Endothelial cell of umbilical vein (primary cell): ENCODE data around the gene SLC22A4. TPM values are rescaled to one million over a fixed set of nuclear protein-coding genes. Genes with fewer than 3 reads are reported as not detected.

Experiments
- BruUV-seq: library from RNA; stranded (reverse); fragments of 400-500 nt; replicated peaks from 2 replicates; lab custom pipeline; 2021; lab: Mats Ljungman, UMichigan
- CTCF ChIA-PET: fragments of 300-600, 350-600 bp; sonication (Branson Sonifier 250); formaldehyde crosslinking; loops from one replicate; lab custom pipeline; 2021; ENCODE audit warnings: antibody characterized with exemption, inconsistent platforms; lab: Charles Lee
- POLR2A ChIA-PET: fragments of 300-600, 350-600 bp; sonication (Branson Sonifier 250); formaldehyde crosslinking; loops from one replicate; lab custom pipeline; 2021; ENCODE audit warnings: antibody characterized with exemption, inconsistent platforms; lab: Charles Lee
- DNase-seq: peaks from one replicate; pipeline ENCODE4 v3.0.0-alpha.2; 2011; ENCODE audit warnings: low read depth, low spot score
- FAIRE-seq: peaks from 2 replicates; lab custom pipeline; 2011; peaks lifted over from hg19 to GRCh38; lab: Jason Lieb, UNC
- H2AFZ ChIP-seq: 2 replicates; pipeline ENCODE4 v1.6.0; 2012; ENCODE audit warnings: low read depth, low read length, control low read depth, inconsistent platforms
- H3K27ac ChIP-seq: 2 replicates; pipeline ENCODE4 v1.5.1; 2011; ENCODE audit warnings: low read depth, mild to moderate bottlenecking, control low read depth, low read length, moderate library complexity; ENCODE audit not compliant: insufficient read depth
- H3K27me3 ChIP-seq, 2 experiments: 2 replicates each; pipeline versions ENCODE4 v1.6.0 to v1.6.1; 2011; ENCODE audit warnings: low read length in 2 of 2, mixed read lengths in 1 of 2; ENCODE audit not compliant: control insufficient read depth in 2 of 2, insufficient read depth in 2 of 2
- H3K36me3 ChIP-seq, 2 experiments: 2 replicates in 1 of 2; 3 replicates in 1 of 2; pipeline ENCODE4 v1.5.1; 2011; ENCODE audit warnings: low read length in 2 of 2, mild to moderate bottlenecking in 1 of 2, moderate library complexity in 1 of 2; ENCODE audit not compliant: control insufficient read depth in 2 of 2, insufficient read depth in 2 of 2; ENCODE audit errors: extremely low read depth in 1 of 2
- H3K4me1 ChIP-seq: 3 replicates; pipeline ENCODE4 v1.5.1; 2011; ENCODE audit warnings: mild to moderate bottlenecking, low read length; ENCODE audit not compliant: control insufficient read depth, insufficient read depth; ENCODE audit errors: extremely low read depth
- H3K4me2 ChIP-seq: 2 replicates; pipeline ENCODE4 v1.6.1; 2011; ENCODE audit warnings: low read length, control low read depth, mixed read lengths; ENCODE audit not compliant: insufficient read depth
- H3K4me3 ChIP-seq, 3 experiments: fragments of 200-600 bp in 1 of 3; sonication (generic), shearing (Covaris generic) in 1 of 3; replicated peaks in 1 of 3; 2 replicates each; pipeline ENCODE4 v1.5.1; 2011 to 2016; ENCODE audit warnings: control low read depth in 3 of 3, low read length in 3 of 3, mild to moderate bottlenecking in 2 of 3, inconsistent platforms in 1 of 3, low read depth in 1 of 3, moderate library complexity in 1 of 3; ENCODE audit not compliant: insufficient read depth in 1 of 3
- H3K79me2 ChIP-seq: 2 replicates; pipeline ENCODE4 v1.6.0; 2012; ENCODE audit warnings: low read length, inconsistent platforms; ENCODE audit not compliant: control insufficient read depth, insufficient read depth
- H3K9ac ChIP-seq: replicated peaks from 2 replicates; pipeline ENCODE3; 2011; ENCODE audit warnings: low read length, control low read depth; ENCODE audit not compliant: insufficient read depth; ENCODE audit errors: extremely low read depth
- H3K9me1 ChIP-seq: replicated peaks from 3 replicates; pipeline ENCODE4 v1.6.0; 2011; ENCODE audit warnings: mild to moderate bottlenecking, low read length; ENCODE audit not compliant: control insufficient read depth, insufficient read depth; ENCODE audit errors: extremely low read depth
- H3K9me3 ChIP-seq: replicated peaks from 2 replicates; pipeline ENCODE4 v1.5.1; 2012; ENCODE audit warnings: low read length, inconsistent platforms; ENCODE audit not compliant: control insufficient read depth, insufficient read depth
- H4K20me1 ChIP-seq: replicated peaks from 2 replicates; pipeline ENCODE3; 2011; ENCODE audit warnings: mild to moderate bottlenecking, low read length; ENCODE audit not compliant: control insufficient read depth, insufficient read depth; ENCODE audit errors: extremely low read depth
- EZH2 ChIP-seq: IDR thresholded peaks from 2 replicates; pipeline ENCODE4 v1.6.1; 2012; ENCODE audit warnings: borderline replicate concordance, low read depth, mild to moderate bottlenecking, moderate library complexity, low read length, inconsistent platforms; ENCODE audit not compliant: severe bottlenecking
- GATA2 ChIP-seq: IDR thresholded peaks from 2 replicates; pipeline ENCODE4 v1.7.0; 2011; ENCODE audit warnings: low read depth, mild to moderate bottlenecking, moderate library complexity, mixed read lengths, low read length; ENCODE audit not compliant: insufficient read length, insufficient read depth
- JUN ChIP-seq: IDR thresholded peaks from 2 replicates; pipeline ENCODE4 v1.6.1; 2011; ENCODE audit warnings: borderline replicate concordance, low read depth; ENCODE audit not compliant: insufficient read length, insufficient read depth
- MAX ChIP-seq: IDR thresholded peaks from 2 replicates; pipeline ENCODE4 v1.6.1; 2011; ENCODE audit not compliant: insufficient read depth, insufficient read length
- POLR2A ChIP-seq: IDR thresholded peaks from 2 replicates; pipeline ENCODE4 v1.6.1; 2012; ENCODE audit warnings: low read depth, mild to moderate bottlenecking, control low read depth, low read length
- POLR2AphosphoS5 ChIP-seq: IDR thresholded peaks from 2 replicates; pipeline ENCODE4 v1.6.1; 2012; ENCODE audit warnings: low read depth, mild to moderate bottlenecking, control low read depth, low read length, moderate library complexity; ENCODE audit not compliant: insufficient read depth
- dilution Hi-C: fragments of 300-500 bp; cut with MboI; formaldehyde crosslinking; loops from one replicate; pipeline ENCODE4 v1.15.0; 2019; ENCODE audit warnings: low sequenced_read_pairs; ENCODE audit not compliant: extremely low pct_ligation_motif_present
- intact Hi-C: fragments of 100-400 bp; cut with micrococcal nuclease; formaldehyde crosslinking; loops from one replicate; pipeline ENCODE4 v1.10.0; 2022
- polyA plus RNA-seq, 4 experiments: library from polyadenylated mRNA; depleted of rRNA in 3 of 4; stranded (reverse) in 3 of 4; unstranded in 1 of 4; fragments of >200 nt; gene quantifications; 2 replicates each; pipeline versions ENCODE4 v1.2.1 to v1.2.3, GENCODE V29; 2011 to 2012; ENCODE audit warnings: missing spikeins in 1 of 4
- total RNA-seq: library from RNA; stranded (reverse); gene quantifications from 2 replicates; pipeline ENCODE4 v1.2.3, GENCODE V29; 2021

The SLC22A4 gene
- total and polyA plus RNA-seq, 2 donors (not counting 3 experiments of a cell fraction or from before 2014, with no cell fraction given), result 4.9 to 6.9 TPM

DNA sequence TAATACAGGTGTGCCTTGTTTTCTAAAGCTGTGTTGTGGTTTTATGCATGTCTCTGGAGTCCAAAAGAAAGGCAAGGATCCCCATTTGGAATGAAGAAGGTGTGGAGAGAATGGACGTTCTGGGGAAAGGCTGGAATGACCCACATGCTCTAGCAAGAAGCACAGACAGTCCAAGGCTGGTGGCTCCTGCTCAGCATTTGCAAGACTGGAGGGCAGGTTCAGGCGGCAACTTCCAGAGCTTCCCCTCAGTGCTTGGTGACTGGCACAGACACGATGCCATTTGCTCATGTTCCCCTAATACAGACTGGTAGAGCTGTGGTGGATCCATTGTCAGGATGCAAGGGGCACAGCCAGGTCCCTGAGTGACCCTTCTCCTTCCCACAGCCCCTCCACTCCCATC lies 8.2 kb downstream of the SLC22A4 start:
- Histone ChIP-seq H3K36me3 (no peaks in the 10 kb centered on the region), H4K20me1 (no peaks in the 10 kb centered on the region), H3K79me2 (peaks cover 5% of the 10 kb centered on the region), H3K9me3 (no peaks in the 10 kb centered on the region), H3K27me3 (no peaks in the 10 kb centered on the region), H3K4me2 (no peak overlapping the region), H2AFZ (no peak overlapping the region), H3K4me1 (no peaks in the 10 kb centered on the region), H3K9ac (no peak overlapping the region), H3K9me1 (no peaks in the 10 kb centered on the region), H3K27ac (no peak overlapping the region), H3K4me3 (no peak overlapping the region)
- FAIRE-seq (no peak), DNase-seq (no peak)
- TF ChIP-seq POLR2A, result no peak
- no peak for TF ChIP-seq EZH2
- TF ChIP-seq POLR2AphosphoS5, result no peak
- no peak for TF ChIP-seq GATA2
- no peak for TF ChIP-seq MAX
- no peak for TF ChIP-seq JUN
- POLR2A ChIA-PET, result no interaction called here
- no TSS peak for BruUV-seq
- CTCF ChIA-PET, result interaction anchor here (1.3 to 1.5 kb wide), 2 partner anchors 21 to 25 kb away, joined by 3 to 5 read pairs; no protein-coding TSS in a partner anchor
- dilution Hi-C loops, result no loop called here
- intact Hi-C loops, result no loop called here

- no peak overlapping the region for H3K27ac ChIP-seq
- H3K4me3 ChIP-seq, result no peak overlapping the region
- no peak for TF ChIP-seq EZH2
- TF ChIP-seq GATA2, result no peak
- ChIA-PET CTCF (interaction anchor here (0.9 to 1.5 kb wide), 4 partner anchors 10 to 66 kb away, joined by 3 to 7 read pairs (median 4); partner anchors contain the start of gene SLC22A4), POLR2A (no interaction called here)
- FAIRE-seq (no peak), DNase-seq (no peak)
- no TSS peak for BruUV-seq
- peaks cover 4% of the 10 kb centered on the region for H3K79me2 ChIP-seq
- H3K9me1 ChIP-seq, result no peaks in the 10 kb centered on the region
- no peaks in the 10 kb centered on the region for H3K9me3 ChIP-seq
- no peaks in the 10 kb centered on the region for H3K4me1 ChIP-seq
- no peaks in the 10 kb centered on the region for H4K20me1 ChIP-seq
- intact Hi-C loops (no loop called here), dilution Hi-C loops (no loop called here)
- no peak overlapping the region for H3K4me2 ChIP-seq
- no peak overlapping the region for H3K9ac ChIP-seq
- no peaks in the 10 kb centered on the region for H3K36me3 ChIP-seq
- H2AFZ ChIP-seq, result no peak overlapping the region
- H3K27me3 ChIP-seq, result no peaks in the 10 kb centered on the region
These were observed 9.4 kb downstream of the SLC22A4 start for GRCh38 chr5:132303589-132303988.
